HepG2 (cell line): Measurements from ENCODE around the gene CARMIL3. TPM values are rescaled to one million over a fixed set of nuclear protein-coding genes. Genes with fewer than 3 reads are reported as not detected.

Experiments used
- BCL3 ChIP-seq: sonication (generic); formaldehyde crosslinking; IDR thresholded peaks from 2 replicates; pipeline ENCODE4 v1.5.1; 2020; ENCODE audit warnings: mild to moderate bottlenecking, missing genetic modification reagents, moderate library complexity
- KAT7 ChIP-seq: IDR thresholded peaks from 2 replicates; pipeline ENCODE4 v1.6.1; 2018; ENCODE audit warnings: borderline replicate concordance, missing compliant biosample characterization
- MIER3 ChIP-seq: IDR thresholded peaks from 2 replicates; pipeline ENCODE4 v1.6.1; 2016; ENCODE audit warnings: missing compliant biosample characterization, borderline replicate concordance
- MNT ChIP-seq: fragments of 450-650 bp; IDR thresholded peaks from 2 replicates; pipeline ENCODE4 v1.6.1; 2016
- NR2C2 ChIP-seq: sonication (generic); formaldehyde crosslinking; IDR thresholded peaks from 2 replicates; pipeline ENCODE4 v1.4.0; 2020; ENCODE audit warnings: missing genetic modification reagents, mild to moderate bottlenecking, moderate library complexity, borderline replicate concordance
- PLRG1 ChIP-seq: fragments of 450-650 bp; conservative IDR thresholded peaks from 2 replicates; pipeline ENCODE4 v1.6.1; 2016
- SMAD3 ChIP-seq: sonication (generic); formaldehyde crosslinking; IDR thresholded peaks from 2 replicates; pipeline ENCODE4 v1.4.0; 2020; ENCODE audit warnings: missing genetic modification reagents
- TFDP1 ChIP-seq: IDR thresholded peaks from 2 replicates; pipeline ENCODE4 v1.6.1; 2016; ENCODE audit warnings: missing compliant biosample characterization, missing genetic modification reagents, borderline replicate concordance
- TFE3 ChIP-seq: IDR thresholded peaks from 2 replicates; pipeline ENCODE4 v1.6.1; 2016
- ZBTB4 ChIP-seq: sonication (generic); formaldehyde crosslinking; IDR thresholded peaks from 2 replicates; pipeline ENCODE4 v1.4.0; 2020; ENCODE audit warnings: missing genetic modification reagents, mild to moderate bottlenecking, borderline replicate concordance
- ZBTB46 ChIP-seq: sonication (generic); formaldehyde crosslinking; IDR thresholded peaks from 2 replicates; pipeline ENCODE4 v1.4.0; 2020; ENCODE audit warnings: mild to moderate bottlenecking, missing genetic modification reagents, borderline replicate concordance
- ZFX ChIP-seq: sonication (generic); formaldehyde crosslinking; IDR thresholded peaks from 2 replicates; pipeline ENCODE4 v1.4.0; 2020; ENCODE audit warnings: mild to moderate bottlenecking, low read depth, missing genetic modification reagents, moderate library complexity
- ZNF280B ChIP-seq: sonication (generic); formaldehyde crosslinking; IDR thresholded peaks from 2 replicates; pipeline ENCODE4 v1.5.0; 2020; ENCODE audit warnings: missing genetic modification reagents, mild to moderate bottlenecking, borderline replicate concordance
- ZNF549 ChIP-seq: sonication (generic); formaldehyde crosslinking; IDR thresholded peaks from 2 replicates; pipeline ENCODE4 v1.5.0; 2020; ENCODE audit warnings: missing genetic modification reagents
- ZNF564 ChIP-seq: sonication (generic); formaldehyde crosslinking; IDR thresholded peaks from 2 replicates; pipeline ENCODE4 v1.8.1; 2023; ENCODE audit warnings: mild to moderate bottlenecking, missing genetic modification reagents
- polyA plus RNA-seq, 8 experiments: library from polyadenylated mRNA; depleted of rRNA in 3 of 8; stranded (reverse) in 7 of 8; unstranded in 1 of 8; fragments of >200 nt; fragmentation: Illumina TruSeq in 4 of 8; extraction: Trizol in 4 of 8; gene quantifications; 2 replicates each; pipeline versions ENCODE4 v1.2.1 to v1.2.3, GENCODE V29; 2011 to 2016; ENCODE audit warnings: low read depth in 4 of 8, missing spikeins in 1 of 8, mixed read lengths in 1 of 8; ENCODE audit not compliant: insufficient read depth in 1 of 8
- total RNA-seq, 5 experiments: library from RNA; depleted of rRNA; stranded (reverse); fragments of >200 nt; fragmentation: Illumina TruSeq; extraction: Trizol; gene quantifications; 2 replicates each; pipeline ENCODE4 v1.2.3, GENCODE V29; 2016; ENCODE audit warnings: low read depth in 1 of 5

The CARMIL3 gene
- total and polyA plus RNA-seq, 2 of the 13 experiments (the other 11 are each of a cell fraction or from before 2014, with no cell fraction given) = 0.27 to 0.55 TPM

GRCh38 chr14:24036169-24036962, 15.4 kb upstream of the CARMIL3 start (continued):
- no peak; the same call in 1 of the 2 replicates for TF ChIP-seq MNT
- TF ChIP-seq PLRG1 = no peak
- TF ChIP-seq BCL3 (CRISPR knock-in tag) = peak; percentile 80; the same call in 1 of the 2 replicates
- peak; percentile 89 for TF ChIP-seq MIER3 (CRISPR knock-in tag)
- TF ChIP-seq TFE3 (CRISPR knock-in tag) = peak; percentile 62
- TF ChIP-seq ZNF549 (CRISPR knock-in tag) = no peak
- peak; percentile 91; the same call in 1 of the 2 replicates for TF ChIP-seq SMAD3 (CRISPR knock-in tag)
- TF ChIP-seq ZNF280B = peak; percentile 97
- TF ChIP-seq NR2C2 (CRISPR knock-in tag) = peak; percentile 46; the same call in 1 of the 2 replicates
- peak; percentile 56; the same call in 1 of the 2 replicates for TF ChIP-seq KAT7 (CRISPR knock-in tag)
- peak; percentile 79; the same call in 1 of the 2 replicates for TF ChIP-seq ZBTB46 (CRISPR knock-in tag)
- TF ChIP-seq ZBTB4 (CRISPR knock-in tag) = peak; percentile 68; the same call in 1 of the 2 replicates
- peak; percentile 58; the same call in 1 of the 2 replicates for TF ChIP-seq TFDP1
- peak; percentile 91 for TF ChIP-seq ZFX (CRISPR knock-in tag)
- peak; percentile 65 for TF ChIP-seq ZNF564 (CRISPR knock-in tag)
